Fibroblast of skin of left biceps (primary cell): ENCODE measurements around the gene NOTCH2NLA.
"Not testable (repeated sequence)": the region's sequence is repeated elsewhere in the genome, so short reads cannot be mapped to it uniquely, and the experiment has no call there.

Experiments used
- DNase-seq, 2 experiments: peaks; one replicate each; pipeline ENCODE4 v3.0.0-alpha.2; 2013; ENCODE audit warnings: low read depth in 2 of 2

The NOTCH2NLA gene

GRCh38 chr1:146167740-146168139, 61.1 kb downstream of the NOTCH2NLA start:
- not testable (repeated sequence) for DNase-seq

- not testable (repeated sequence) for DNase-seq
Measured at GRCh38 chr1:146167273-146167672, 61.5 kb downstream of the NOTCH2NLA start.

GRCh38 chr1:146144465-146144864, 84.4 kb downstream of the NOTCH2NLA start, which contains the start of gene NBPF10:
Gene NBPF10, minus strand, starts transcription at chr1:146144804. Its CDS starts 35 bp downstream, at chr1:146144769.
- not testable (repeated sequence) for DNase-seq
